ENCODE results near the gene MAN1A2.

GRCh38 chr1:117346206-117346928 is 20.9 kb upstream of the MAN1A2 start:
- TF ChIP-seq POLR2AphosphoS5 (IDR thresholded peaks at IDR 0.05; ENCODE audit: borderline replicate concordance, low read depth, low read length) (no peak), EZH2 (IDR thresholded peaks at IDR 0.05) (no peak), FOXP2 (optimal IDR thresholded peaks at IDR 0.05; ENCODE audit: control extremely low read depth, extremely low read length, insufficient read depth) (no peak)
